HL-60 (cell line): ENCODE results near the gene PNMA8B.

Source experiments
- GABPA ChIP-seq: IDR thresholded peaks from 2 replicates; pipeline ENCODE4 v1.6.1; 2012; ENCODE audit warnings: low read depth
- POLR2AphosphoS5 ChIP-seq: IDR thresholded peaks from 2 replicates; pipeline ENCODE4 v1.6.1; 2012; ENCODE audit warnings: low read depth
- SPI1 ChIP-seq: IDR thresholded peaks from 2 replicates; pipeline ENCODE4 v1.6.1; 2012; ENCODE audit warnings: low read depth, mild to moderate bottlenecking, borderline replicate concordance
- TF ChIP-seq, protein P1 (sequence below): IDR thresholded peaks from one replicate; pipeline ENCODE4 v1.5.1; 2011; ENCODE audit warnings: low read length, control low read depth, inconsistent platforms; ENCODE audit not compliant: insufficient read depth
- TF ChIP-seq, protein P2 (sequence below): IDR thresholded peaks from 2 replicates; pipeline ENCODE4 v1.6.1; 2012; ENCODE audit warnings: low read depth; ENCODE audit not compliant: insufficient replicate concordance

DNA sequence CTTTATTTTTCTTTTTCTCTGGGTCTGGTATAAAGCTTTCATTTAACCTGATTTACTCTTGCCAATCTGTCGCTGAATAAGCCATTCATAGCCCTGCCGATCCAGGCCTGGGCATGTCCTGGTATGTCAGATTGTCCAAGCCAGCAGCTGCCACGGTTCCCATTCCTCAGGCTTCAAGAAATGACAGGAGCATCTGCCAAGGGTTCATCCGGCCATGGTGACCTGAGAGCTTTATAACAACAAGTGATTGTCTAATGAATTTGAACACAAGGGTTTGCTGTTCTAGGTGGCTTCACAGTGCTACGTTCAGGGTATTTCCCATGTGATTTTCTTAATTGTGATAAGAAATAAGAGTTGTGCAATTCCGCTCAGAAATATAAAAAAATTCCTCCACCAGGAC lies 44.3 kb downstream of the PNMA8B start:
- TF ChIP-seq, protein P1, sequence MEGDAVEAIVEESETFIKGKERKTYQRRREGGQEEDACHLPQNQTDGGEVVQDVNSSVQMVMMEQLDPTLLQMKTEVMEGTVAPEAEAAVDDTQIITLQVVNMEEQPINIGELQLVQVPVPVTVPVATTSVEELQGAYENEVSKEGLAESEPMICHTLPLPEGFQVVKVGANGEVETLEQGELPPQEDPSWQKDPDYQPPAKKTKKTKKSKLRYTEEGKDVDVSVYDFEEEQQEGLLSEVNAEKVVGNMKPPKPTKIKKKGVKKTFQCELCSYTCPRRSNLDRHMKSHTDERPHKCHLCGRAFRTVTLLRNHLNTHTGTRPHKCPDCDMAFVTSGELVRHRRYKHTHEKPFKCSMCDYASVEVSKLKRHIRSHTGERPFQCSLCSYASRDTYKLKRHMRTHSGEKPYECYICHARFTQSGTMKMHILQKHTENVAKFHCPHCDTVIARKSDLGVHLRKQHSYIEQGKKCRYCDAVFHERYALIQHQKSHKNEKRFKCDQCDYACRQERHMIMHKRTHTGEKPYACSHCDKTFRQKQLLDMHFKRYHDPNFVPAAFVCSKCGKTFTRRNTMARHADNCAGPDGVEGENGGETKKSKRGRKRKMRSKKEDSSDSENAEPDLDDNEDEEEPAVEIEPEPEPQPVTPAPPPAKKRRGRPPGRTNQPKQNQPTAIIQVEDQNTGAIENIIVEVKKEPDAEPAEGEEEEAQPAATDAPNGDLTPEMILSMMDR = no peak
- TF ChIP-seq, protein P2, sequence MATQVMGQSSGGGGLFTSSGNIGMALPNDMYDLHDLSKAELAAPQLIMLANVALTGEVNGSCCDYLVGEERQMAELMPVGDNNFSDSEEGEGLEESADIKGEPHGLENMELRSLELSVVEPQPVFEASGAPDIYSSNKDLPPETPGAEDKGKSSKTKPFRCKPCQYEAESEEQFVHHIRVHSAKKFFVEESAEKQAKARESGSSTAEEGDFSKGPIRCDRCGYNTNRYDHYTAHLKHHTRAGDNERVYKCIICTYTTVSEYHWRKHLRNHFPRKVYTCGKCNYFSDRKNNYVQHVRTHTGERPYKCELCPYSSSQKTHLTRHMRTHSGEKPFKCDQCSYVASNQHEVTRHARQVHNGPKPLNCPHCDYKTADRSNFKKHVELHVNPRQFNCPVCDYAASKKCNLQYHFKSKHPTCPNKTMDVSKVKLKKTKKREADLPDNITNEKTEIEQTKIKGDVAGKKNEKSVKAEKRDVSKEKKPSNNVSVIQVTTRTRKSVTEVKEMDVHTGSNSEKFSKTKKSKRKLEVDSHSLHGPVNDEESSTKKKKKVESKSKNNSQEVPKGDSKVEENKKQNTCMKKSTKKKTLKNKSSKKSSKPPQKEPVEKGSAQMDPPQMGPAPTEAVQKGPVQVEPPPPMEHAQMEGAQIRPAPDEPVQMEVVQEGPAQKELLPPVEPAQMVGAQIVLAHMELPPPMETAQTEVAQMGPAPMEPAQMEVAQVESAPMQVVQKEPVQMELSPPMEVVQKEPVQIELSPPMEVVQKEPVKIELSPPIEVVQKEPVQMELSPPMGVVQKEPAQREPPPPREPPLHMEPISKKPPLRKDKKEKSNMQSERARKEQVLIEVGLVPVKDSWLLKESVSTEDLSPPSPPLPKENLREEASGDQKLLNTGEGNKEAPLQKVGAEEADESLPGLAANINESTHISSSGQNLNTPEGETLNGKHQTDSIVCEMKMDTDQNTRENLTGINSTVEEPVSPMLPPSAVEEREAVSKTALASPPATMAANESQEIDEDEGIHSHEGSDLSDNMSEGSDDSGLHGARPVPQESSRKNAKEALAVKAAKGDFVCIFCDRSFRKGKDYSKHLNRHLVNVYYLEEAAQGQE = no peak
- no peak for TF ChIP-seq POLR2AphosphoS5
- TF ChIP-seq GABPA = no peak
- TF ChIP-seq SPI1 = no peak
